ENCODE results near the gene CCP110. TPM values are rescaled to one million over a fixed set of nuclear protein-coding genes. Genes with fewer than 3 reads are reported as not detected.
A peak's percentile ranks its signal among the peaks of the same experiment; 100 is the strongest.

Gene CCP110
- total RNA-seq, 4 donors from 2014 or later: 6.4 to 13.7 (median 7.4) TPM

DNA sequence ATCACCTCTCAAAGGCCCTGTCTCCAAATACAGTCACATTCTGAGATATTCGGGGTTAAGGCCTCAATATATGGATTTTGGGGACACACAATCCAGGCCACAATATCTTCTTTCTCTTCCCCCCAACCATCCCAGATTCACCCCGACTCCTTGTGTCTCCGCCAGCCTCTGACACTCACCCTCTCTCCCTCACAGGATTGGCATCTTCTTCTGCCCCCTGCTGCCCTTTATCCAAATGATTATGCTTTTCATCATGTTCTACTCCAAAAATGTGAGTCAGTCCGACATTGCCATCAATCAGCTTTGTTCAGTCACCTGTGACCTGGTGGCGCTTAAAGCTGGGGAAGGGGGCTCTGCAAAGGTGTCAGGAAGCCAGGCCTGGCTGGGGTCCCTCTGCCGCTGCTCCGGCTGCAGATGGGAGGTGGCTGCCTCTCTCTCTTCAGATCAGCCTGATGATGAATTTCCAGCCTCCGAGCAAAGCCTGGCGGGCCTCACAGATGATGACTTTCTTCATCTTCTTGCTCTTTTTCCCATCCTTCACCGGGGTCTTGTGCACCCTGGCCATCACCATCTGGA lies 36.9 kb upstream of the CCP110 start:
- 76 to 83% methylated on average over 8 to 10 of the region's 10 CpGs for WGBS, 2 donors
- no peak for DNase-seq
- Histone ChIP-seq H3K27ac (no peak overlapping the region), H3K4me3 (no peak overlapping the region), H3K27me3 (no peaks in the 10 kb centered on the region), H3K36me3 (no peaks in the 10 kb centered on the region), H3K4me1 (peaks cover 4 to 35% (median 6%) of the 10 kb centered on the region in 3 donors), H3K9me3 (no peaks in the 10 kb centered on the region)
- intact Hi-C loops (cut with DNase I): no loop called here
- TF ChIP-seq, protein P1, sequence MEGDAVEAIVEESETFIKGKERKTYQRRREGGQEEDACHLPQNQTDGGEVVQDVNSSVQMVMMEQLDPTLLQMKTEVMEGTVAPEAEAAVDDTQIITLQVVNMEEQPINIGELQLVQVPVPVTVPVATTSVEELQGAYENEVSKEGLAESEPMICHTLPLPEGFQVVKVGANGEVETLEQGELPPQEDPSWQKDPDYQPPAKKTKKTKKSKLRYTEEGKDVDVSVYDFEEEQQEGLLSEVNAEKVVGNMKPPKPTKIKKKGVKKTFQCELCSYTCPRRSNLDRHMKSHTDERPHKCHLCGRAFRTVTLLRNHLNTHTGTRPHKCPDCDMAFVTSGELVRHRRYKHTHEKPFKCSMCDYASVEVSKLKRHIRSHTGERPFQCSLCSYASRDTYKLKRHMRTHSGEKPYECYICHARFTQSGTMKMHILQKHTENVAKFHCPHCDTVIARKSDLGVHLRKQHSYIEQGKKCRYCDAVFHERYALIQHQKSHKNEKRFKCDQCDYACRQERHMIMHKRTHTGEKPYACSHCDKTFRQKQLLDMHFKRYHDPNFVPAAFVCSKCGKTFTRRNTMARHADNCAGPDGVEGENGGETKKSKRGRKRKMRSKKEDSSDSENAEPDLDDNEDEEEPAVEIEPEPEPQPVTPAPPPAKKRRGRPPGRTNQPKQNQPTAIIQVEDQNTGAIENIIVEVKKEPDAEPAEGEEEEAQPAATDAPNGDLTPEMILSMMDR (IDR thresholded peaks at IDR 0.05): no peak
- no peak for TF ChIP-seq POLR2A (IDR thresholded peaks at IDR 0.05)

DNA sequence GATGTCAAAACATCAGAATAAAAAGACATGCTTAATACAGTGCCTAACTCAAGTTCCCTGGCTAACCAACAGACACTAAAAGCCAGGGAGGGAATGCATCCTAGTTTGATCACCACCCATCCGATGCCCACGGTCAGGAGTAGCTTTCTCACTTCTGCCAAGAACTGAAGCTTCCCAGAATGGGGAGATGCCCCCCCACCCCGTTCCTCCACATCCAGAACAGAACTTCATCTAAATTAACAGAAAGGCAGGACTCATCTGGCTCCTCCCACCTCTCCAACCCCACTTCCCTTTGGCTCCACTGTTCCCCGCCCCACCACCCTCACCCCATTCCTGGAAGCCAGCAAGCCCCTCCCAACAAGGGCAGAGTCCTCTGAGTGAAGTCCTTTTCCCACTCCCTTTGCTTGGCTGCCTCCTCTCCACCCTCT lies 35.5 kb upstream of the CCP110 start:
- H3K4me1 ChIP-seq: peaks cover 4 to 29% (median 6%) of the 10 kb centered on the region in 3 donors
- peak overlapping the region in 1 of 4 donors; percentile 17 for H3K27ac ChIP-seq
- H3K27me3 ChIP-seq: no peaks in the 10 kb centered on the region
- intact Hi-C loops (cut with DNase I): no loop called here
- no peak for TF ChIP-seq POLR2A (IDR thresholded peaks at IDR 0.05)
- TF ChIP-seq, protein P1 (IDR thresholded peaks at IDR 0.05): no peak
- no peaks in the 10 kb centered on the region for H3K9me3 ChIP-seq
- DNase-seq: no peak
- no peaks in the 10 kb centered on the region for H3K36me3 ChIP-seq
- H3K4me3 ChIP-seq: no peak overlapping the region
- WGBS, 2 donors: 55 to 66% methylated on average over 4 of the region's 4 CpGs

DNA sequence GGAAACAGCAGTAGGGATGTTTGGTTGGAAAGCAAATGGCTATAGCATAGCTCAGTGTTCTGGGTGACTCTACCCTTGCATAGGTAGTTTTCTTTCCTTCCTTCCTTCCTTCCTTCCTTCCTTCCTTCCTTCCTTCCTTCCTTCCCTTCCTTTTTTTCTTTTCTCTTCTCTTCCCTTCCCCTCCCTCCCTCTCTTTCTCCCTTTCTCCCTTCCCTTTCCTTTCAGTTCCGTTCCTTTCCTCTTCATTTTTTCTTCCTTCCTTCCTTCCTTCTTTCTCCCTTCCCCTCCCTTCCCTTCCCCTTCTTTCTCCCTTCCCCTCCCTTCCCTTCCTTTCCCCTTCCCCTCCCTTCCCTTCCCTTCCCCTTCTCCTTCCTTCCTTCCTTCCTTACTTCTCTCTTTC lies 33.1 kb upstream of the CCP110 start:
- Histone ChIP-seq H3K4me3 (no peak overlapping the region), H3K9me3 (no peaks in the 10 kb centered on the region), H3K4me1 (peaks cover 4 to 21% (median 6%) of the 10 kb centered on the region in 3 donors), H3K27me3 (no peaks in the 10 kb centered on the region), H3K36me3 (no peaks in the 10 kb centered on the region), H3K27ac (no peak overlapping the region)
- no peak for DNase-seq
- WGBS, 2 donors: 88 to 90% methylated on average over 1 of the region's 1 CpG
- no peak for TF ChIP-seq POLR2A (IDR thresholded peaks at IDR 0.05)
- TF ChIP-seq, protein P1 (IDR thresholded peaks at IDR 0.05): no peak
- intact Hi-C loops (cut with DNase I): no loop called here

DNA sequence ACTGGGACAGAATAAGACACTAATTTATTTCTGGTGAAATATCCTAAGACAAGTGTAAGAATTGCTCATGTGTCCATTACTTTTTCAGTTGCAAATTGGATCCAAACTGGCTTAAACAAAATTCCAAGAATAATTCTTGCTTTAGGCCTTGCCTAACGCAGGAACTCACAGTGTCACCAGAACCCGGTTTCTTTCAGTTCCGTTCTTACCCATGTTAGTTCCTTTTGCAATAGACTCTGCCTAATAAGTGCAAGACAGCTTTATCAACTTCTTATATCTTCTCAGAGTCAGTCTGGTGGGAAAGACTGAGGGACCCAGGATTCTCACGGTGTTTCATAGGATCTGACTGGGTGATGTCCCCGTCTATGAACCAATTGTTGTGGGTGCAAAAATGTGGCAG lies 26.6 kb upstream of the CCP110 start:
- Histone ChIP-seq H3K27me3 (no peaks in the 10 kb centered on the region), H3K36me3 (peaks cover 0 to 32% (median 8%) of the 10 kb centered on the region in 3 donors), H3K4me3 (no peak overlapping the region), H3K27ac (no peak overlapping the region), H3K9me3 (no peaks in the 10 kb centered on the region), H3K4me1 (no peaks in the 10 kb centered on the region)
- WGBS, 2 donors: 63 to 67% methylated on average over 4 to 5 of the region's 5 CpGs
- no peak for DNase-seq
- intact Hi-C loops (cut with DNase I): no loop called here
- TF ChIP-seq POLR2A (IDR thresholded peaks at IDR 0.05): no peak
- TF ChIP-seq, protein P1 (IDR thresholded peaks at IDR 0.05): no peak

DNA sequence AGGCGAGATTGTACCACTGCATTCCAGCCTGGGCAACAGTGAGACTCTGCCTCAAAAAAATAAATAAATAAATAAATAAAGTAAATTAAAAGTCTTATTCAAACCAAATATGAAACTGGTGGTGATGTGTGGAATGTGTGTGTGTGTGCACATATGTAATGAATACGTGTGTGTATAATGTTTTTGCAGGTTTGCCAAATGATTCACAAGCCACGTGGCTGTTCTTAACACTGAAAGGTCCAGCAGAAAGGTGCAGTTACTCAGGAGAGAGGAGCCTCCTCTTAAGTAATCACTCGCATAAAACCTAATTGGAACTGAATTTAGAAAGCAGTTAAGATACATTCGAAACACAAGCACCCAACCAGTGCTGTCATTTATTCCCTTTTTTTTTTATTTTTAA lies 24.7 kb upstream of the CCP110 start:
- no peak overlapping the region for H3K27ac ChIP-seq
- no peaks in the 10 kb centered on the region for H3K9me3 ChIP-seq
- H3K27me3 ChIP-seq: no peaks in the 10 kb centered on the region
- H3K4me3 ChIP-seq: no peak overlapping the region
- 56 to 66% methylated on average over 5 of the region's 5 CpGs for WGBS, 2 donors
- H3K36me3 ChIP-seq: peaks cover 0 to 51% (median 15%) of the 10 kb centered on the region in 3 donors
- TF ChIP-seq, protein P1 (IDR thresholded peaks at IDR 0.05): no peak
- no peak for TF ChIP-seq POLR2A (IDR thresholded peaks at IDR 0.05)
- no peaks in the 10 kb centered on the region for H3K4me1 ChIP-seq
- DNase-seq: no peak
- intact Hi-C loops (cut with DNase I): no loop called here
